Measurements from ENCODE around the gene DIP2C.
"Not testable (repeated sequence)": the region's sequence is repeated elsewhere in the genome, so short reads cannot be mapped to it uniquely, and the experiment has no call there.

Gene DIP2C

DNA sequence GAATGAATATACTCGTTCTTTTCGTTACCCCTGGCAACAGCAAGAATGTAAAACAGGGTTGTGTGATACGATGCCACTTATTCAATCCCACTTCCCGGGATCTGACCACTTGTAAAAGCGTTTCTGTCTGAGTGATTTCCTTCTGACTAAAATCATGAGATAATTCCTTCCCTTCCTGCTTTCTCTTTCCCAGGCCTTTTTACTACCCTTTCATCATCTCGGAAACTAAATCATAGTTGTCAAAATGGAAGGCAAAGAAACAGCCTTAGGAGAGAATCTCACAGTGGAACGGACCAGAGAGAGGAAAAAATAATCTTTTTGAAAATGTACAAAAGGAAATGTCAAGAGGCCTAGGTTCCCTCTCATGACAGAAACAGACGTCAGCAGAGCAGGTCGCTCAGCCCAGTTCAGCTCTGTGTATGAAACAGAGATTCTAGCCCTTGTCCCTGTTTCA lies 29.8 kb downstream of the DIP2C start:
- no peak for DNase-seq (ENCODE audit: low read depth)

DNA sequence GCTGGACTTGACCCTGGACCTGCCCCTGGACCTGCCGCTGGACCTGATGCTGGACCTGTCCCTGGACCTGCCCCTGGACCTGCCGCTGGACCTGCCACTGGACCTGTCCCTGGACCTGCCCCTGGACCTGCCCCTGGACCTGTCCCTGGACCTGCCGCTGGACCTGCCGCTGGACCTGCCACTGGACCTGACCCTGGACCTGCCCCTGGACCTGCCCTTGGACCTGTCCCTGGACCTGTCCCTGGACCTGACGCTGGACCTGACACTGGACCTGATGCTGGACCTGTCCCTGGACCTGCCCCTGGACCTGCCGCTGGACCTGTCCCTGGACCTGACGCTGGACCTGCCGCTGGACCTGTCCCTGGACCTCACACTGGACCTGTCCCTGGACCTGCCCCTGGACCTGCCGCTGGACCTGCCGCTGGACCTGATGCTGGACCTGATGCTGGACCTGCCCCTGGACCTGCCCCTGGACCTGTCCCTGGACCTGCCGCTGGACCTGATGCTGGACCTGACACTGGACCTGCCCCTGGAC lies 31.6 kb downstream of the DIP2C start:
- DNase-seq (ENCODE audit: low read depth): not testable (repeated sequence)

DNA sequence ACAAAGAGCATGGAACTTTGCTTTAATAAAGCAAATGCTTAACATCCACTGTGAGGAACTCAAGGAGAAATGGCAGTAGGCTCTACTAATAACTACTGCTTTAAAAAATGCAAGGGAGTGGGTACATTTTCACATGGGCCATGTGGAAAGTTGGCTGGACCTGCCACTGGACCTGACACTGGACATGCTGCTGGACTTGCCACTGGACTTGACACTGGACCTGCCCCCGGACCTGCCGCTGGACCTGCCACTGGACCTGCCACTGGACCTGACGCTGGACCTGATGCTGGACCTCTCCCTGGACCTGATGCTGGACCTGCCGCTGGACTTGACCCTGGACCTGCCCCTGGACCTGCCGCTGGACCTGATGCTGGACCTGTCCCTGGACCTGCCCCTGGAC lies 32.6 kb downstream of the DIP2C start:
- DNase-seq (ENCODE audit: low read depth): no peak

DNA sequence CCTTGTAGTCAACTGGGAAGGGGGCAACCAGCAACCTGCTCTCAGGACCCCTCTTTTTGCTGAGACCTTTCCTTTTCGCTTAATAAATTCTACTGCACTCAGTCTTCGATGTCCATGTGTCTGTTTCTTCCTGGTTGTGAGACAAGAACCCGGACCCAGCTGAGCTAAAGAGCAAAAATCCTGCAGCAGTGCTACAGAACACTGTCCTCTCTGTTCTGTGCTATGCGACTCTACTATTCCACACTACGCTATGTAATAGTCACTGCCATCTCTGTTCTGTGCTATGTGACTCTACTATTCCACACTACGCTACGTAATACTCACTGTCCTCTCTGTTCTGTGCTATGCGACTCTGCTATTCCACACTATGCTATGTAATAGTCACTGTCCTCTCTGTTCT lies 34.3 kb downstream of the DIP2C start:
- DNase-seq (ENCODE audit: low read depth): no peak

DNA sequence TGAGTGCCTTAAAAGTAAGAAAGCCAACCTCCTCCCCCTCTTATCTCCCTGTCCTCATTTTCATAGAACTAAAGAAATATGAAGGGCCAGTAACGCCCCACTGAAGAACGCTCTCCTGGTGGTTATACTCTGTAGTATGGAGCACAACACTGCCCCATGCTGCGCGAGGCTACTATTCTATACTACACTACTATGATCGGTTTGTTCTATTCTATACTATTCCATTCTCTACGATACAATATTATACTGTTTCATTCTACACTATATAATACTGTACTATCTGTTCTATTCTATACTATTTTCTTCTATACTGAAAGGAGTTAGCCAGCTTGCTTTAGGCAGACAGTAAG lies 34.8 kb downstream of the DIP2C start:
- no peak for DNase-seq (ENCODE audit: low read depth)

DNA sequence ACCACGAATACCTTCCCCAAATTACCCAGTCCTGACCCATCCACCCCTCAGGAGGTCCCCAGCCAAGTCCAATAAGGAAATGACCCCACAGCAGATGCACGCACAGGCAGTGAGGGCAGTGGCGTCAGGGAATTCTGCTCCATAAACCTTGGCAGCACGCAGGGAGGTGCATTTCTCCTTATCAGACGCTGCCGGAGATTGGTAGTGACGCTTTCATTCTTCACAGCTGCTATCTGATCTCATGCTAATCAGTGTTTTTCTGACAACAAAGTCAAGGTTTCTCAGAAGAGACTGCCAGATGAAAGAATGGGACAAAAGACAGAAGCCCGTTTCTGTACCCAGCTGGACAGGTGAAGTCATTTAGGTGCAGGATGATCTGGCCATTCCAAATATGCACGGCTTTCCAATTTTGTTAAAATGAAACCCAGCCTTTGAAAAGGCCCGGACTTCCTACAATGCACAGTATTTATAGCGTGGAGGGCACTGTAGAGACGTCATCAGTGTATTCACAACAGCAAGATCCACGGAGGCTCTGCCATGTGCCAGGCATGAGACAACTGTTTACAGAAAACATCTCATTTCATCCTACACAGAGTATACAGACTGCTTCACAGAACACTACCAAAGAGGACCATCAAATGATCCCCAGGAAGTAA lies 35.3 kb downstream of the DIP2C start:
- no peak for DNase-seq (ENCODE audit: low read depth)

DNA sequence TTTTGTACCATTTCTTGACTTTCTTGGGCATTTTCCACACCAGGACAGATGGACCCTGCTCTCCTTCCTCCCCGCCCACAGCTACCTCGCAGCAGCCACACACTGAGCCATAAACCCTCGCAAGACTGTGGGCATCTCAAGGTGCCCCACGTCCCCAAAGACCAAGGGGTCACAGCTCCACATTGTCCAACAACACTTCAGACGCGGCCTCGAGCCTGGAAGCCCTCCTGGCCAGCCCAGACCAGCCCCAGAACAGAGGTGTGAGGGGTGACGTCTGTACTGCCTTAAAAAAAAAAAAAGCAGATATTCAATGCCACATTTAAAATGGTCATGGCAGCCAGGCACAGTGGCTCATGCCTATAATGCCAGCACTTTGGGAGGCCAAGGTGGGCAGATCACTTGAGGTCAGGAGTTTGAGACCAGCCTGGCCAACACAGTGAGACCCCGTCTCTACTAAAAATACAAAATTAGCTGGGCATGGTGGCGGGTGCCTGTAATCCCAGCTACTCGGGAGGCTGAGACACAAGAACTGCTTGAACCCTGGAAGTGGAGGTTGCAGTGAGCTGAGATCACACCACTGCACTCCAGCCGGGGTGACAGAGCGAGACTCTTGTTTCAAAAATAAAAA lies 36.5 kb downstream of the DIP2C start:
- not testable (repeated sequence) for DNase-seq (ENCODE audit: low read depth)

DNA sequence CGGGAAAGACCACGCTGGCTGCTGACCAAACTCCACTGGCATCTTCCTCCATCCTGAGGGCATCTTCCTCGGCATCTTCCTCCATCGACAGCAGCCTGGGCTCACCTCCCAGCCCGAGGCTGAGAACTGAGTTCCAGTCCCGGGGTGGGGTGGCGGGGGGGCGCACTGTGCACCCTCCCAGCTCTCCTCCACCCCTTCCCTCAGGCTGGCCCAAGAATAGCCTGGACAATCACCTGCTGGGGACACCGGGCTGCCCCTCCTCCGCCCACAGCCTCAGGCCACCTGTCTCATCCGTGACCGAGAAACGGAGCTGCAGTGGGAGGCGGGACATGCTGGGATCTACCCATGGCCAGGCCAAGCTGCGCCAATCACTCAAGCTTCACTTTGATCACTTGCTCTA lies 37.2 kb downstream of the DIP2C start:
- DNase-seq (ENCODE audit: low read depth): no peak

DNA sequence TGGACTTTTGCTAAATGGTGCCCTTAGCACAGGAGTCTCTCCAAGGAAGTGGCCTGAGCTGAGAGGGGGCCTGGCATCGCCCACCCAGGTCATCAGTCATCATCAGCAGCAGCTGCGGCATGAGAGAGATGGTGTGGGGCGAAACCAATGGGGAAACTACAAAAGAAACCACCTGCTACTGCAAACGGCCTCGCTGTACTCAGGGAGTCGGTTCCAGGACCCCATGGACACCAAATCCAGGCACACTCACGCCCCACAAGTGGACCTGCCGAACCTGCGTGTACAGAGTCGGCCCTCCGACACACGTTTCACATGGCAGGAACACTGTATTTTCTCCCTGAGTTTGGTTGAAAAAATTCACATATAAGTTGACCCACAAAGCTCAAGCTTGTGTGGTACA lies 37.8 kb downstream of the DIP2C start:
- no peak for DNase-seq (ENCODE audit: low read depth)

DNA sequence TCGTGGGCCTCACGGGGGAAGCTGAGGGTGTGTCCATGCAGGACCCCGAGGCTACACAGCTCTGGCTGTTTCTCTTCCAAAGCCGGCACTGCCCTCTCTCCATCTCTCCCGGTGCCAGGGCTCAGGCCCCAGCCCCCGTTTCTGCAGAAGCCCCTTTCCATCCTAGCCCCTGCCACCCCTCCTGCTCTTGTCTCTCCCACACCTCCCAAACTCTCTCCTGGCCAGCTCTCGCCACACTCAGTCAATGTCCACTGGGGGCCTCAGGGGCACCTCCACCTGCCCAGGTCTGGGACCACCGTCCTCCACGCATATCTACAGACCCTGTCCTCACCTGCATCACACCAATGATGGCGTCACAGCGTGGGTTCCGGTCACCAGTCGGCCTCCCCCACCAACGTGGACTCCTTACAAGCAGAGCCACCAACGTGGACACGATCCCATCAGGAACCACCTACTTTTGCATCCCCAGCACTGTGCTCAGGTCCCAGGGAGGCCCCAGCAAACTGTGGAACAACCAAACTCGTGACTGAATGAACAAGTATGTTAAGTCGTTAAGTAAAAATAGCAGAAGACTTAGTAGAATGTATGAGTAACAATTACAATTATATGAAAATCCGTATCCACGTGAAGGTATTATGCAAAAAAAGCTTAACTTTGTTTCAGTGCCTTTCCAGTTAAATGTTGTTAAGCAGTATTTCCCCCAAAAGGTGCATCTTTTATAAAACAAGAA lies 38.4 kb downstream of the DIP2C start:
- no peak for DNase-seq (ENCODE audit: low read depth)

DNA sequence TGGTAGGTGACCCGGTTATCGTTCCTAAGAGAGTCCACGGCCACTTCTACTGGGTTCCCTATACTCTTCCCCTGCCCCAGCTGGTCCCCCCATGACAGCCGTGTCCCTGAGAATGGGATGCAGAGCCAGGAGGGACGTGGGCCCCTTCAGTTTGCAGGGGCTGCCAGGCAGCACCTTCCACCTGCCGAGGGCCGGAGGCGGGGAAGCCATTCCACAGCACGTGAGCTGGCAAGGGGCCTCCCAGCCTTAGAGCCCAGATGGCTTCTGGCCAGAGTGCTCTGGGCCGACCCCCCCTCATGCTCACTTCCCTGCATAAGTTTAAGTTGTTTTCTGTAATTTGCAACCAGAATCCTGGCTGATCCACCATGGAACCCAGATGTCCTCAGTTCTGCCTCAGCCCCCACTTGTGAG lies 39.0 kb downstream of the DIP2C start:
- DNase-seq (ENCODE audit: low read depth): no peak

DNA sequence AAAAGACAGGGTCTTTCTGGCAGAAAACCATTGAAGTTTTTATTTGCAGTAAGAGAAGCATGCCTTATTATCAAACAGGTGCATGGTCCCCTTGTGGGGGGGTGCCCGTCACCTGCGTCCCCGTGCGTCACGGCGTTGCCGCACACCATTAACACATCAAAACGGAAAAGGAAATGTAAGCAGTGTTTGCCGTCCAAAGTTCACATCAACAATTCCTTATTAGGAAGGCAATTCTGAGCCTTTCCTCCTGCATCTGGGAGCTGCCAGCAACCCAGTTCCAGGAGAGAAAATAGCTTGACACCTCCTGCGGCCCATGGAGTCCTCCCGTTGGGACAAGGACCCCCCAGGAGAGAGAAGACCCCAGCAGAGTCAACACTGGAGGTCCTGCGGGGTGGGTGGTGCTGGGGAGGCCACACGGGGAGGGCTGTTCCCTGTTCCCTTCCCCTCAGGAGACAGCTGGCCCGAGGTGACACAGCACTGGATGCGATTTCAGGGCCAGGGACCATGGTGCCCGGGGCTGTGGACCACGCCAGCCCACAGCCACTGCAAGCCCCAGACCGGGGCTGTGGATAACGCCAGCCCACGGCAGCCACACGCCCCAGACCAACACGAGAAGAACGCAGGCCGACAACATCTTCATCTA lies 39.5 kb downstream of the DIP2C start:
- no peak for DNase-seq (ENCODE audit: low read depth)

DNA sequence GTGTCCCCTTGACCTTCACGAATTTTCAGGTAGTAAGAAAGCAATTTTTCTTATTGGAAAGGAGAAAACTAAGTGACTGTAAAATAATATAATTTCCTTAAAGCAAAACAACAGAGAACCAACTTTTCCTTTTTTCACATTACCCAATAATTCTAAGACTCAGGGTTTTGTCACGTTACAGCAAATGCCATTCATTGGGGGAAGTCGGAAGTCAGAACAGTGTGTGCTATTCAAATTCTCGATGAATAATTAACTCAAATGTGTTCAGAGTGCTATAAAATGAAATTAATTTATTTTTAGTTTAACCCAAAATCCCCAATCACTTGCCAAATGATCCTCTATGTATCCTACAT lies 40.0 kb downstream of the DIP2C start:
- DNase-seq (ENCODE audit: low read depth): no peak

DNA sequence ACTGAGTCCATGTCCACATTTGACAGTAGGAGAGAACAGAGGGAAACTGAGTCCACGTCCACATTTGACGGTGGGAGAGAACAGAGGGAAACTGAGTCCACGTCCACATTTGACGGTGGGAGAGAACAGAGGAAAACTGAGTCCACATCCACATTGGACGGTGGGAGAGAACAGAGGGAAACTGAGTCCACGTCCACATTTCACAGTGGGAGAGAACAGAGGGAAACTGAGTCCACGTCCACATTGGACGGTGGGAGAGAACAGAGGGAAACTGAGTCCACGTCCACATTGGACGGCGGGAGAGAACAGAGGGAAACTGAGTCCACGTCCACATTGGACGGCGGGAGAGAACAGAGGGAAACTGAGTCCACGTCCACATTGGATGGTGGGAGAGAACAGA lies 42.4 kb downstream of the DIP2C start:
- not testable (repeated sequence) for DNase-seq (ENCODE audit: low read depth)

DNA sequence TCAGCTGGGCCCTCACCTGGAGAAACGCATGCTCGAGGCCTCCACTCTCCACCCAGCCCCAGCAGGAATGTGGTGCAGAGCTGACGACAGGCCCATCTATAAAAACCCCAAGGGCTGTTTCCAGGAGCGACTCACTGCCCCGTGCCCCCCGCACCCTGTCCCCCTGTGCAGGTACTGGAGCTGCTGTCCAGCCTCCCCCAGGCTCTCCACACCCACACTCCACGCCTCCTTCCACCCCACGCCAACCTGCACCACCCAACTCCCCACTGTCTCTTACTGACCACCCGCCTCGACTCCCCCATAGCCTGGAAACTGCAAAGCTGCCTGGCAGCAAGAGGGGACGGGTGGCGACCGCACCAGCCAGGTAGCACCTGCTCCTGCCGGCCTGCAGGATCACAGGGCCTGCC lies 43.3 kb downstream of the DIP2C start:
- DNase-seq (ENCODE audit: low read depth): no peak

DNA sequence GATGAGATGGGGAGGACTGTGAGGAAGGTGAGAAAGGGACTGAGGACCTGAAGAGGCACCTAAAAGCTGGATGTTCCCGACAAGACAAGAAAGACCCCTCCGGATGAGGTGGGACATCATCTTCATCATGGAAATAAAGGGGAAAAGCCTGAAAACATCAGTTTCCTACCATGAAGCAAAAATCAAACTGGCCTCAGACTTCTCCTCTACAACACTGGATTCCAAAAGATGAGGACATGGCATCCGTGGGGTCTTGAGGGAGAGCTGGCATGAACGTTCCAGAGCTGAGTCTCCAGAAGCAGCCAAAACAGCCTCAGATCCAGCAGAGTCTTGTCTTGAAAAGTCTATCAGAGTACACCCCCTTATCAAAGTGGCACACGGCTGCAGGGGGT lies 44.5 kb downstream of the DIP2C start:
- no peak for DNase-seq (ENCODE audit: low read depth)

DNA sequence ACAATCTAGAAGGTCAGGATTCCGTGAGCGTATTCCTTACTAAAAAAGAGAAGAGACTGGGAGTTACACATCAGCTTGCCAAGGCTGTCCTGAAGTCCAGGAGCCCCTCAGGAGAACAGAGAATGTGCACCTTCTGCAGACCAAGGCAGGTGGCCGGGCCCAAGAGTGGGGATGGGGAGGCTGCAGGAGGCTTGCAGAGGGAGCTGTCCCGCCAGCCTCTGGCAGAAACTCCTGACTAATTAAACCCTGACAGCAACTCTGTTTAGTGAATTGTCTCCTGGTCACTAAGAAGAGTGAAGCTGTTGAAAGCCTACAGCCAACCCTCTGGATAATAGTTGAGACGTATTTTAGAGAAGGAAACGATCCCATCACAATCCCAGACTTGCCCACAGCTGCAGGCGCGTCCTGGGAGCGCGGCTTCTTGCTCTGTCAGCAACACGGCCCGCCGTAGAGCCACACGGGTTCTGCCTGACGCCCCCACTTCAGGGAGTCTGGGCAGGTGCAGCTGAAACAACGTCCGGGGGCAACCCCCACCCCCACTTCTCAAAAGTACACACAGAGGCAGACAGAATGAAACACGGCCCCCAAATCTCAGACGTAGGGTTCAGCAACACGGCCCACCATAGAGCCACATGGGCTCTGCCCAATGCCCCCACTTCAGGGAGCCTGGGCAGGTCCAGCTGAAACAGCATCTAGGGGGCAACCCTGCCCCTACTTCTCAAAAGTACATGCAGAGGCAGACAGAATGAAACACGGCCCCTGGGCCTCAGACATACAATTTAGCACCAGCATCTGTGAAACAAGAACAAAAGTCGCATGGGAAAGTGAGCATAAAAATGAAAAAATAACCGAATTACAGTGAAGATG lies 45.2 kb downstream of the DIP2C start:
- DNase-seq (ENCODE audit: low read depth): no peak

DNA sequence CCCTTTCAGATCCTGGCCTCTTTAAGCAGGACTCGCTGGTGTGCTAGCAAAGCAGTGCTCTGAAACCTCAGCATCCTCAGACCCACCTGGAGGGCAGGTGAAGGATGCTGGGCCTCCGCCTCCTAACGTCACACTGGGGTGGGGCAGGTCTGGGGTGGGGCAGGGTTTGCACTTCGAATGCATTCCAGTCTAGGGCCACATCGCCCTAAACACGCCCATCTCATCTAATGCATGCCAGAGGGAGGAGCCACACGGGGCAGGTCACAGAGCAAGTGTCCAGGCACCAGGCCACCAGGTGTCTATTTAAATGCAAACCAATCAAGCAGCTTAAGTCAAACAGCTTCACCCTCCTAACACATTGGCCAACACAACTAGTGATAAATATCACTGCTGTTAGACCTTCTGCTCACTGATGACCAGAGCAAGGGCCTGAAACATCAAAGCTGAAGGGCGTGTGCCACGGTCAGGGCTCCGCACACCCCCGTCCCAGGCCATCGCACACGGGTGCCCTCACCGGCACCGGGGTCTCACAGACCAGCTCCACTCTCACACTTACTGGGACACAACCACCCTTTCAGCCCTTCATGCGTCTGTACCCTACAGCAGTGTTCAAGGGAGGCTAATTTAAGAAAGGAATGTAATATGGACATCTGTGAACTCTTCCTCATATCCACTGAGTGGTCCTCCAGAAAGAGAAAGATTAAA lies 47.1 kb downstream of the DIP2C start:
- DNase-seq (ENCODE audit: low read depth): no peak

DNA sequence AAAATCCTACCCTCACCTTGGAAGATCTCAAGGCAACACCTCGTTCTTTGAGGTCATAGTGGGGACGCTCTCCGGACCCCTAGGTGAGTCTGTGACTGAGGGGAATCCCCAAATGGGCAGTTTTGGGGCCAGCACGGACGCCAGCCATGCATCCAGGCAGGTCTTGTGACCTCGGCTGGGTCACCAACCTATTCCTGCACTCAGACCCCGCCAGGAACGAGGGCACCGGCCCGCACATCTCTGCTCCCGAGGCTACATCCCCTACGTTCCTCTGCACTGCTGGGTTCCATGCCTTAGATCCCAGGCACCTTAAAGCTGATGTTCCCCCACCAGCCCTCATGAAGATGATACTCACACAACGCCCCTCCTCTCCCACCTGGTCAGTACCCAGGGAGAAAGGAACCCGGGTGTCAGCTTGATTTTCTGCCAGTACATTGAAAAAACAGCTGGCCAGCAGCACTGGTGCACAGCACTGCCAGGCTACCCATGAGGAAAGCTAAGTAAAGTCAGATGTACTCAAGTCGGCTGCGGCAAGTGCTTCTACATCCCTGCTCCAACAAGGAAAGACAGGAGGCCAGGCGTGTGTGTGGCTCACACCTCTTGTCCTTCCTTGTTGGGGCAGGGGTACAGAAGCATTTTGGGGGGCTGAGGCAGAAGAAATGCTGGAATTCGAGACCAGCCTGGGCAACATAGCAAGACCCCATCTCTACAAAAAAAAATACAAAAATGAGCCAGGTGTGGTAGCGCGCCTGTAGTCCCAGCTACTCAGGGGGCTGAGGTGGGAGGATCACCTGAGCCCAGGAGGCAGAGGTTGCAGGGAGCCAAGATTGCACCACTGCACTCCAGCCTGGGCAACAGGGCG lies 48.1 kb downstream of the DIP2C start:
- no peak for DNase-seq (ENCODE audit: low read depth)

DNA sequence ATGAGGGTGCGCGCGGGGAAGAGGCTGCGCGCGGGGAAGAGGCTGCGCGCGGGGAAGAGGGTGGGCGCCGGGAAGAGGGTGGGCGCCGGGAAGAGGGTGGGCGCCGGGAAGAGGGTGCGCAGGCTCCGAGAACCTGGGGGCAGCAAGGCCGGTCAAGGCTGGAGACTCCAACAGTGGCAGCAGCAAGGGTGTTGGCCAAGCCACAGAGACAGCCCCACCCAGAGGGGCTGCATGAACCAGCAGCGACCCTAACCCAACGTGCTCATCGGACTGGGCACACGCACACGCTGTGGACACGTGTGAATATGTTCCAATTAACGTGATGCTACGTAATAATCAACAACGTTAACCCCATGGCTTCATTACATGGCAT lies 48.8 kb downstream of the DIP2C start:
- DNase-seq (ENCODE audit: low read depth): no peak

Measured in activated gamma-delta T cell treated with anti-CD3 and anti-CD28 coated beads, Interleukin-2, amount 50 U/mL, for 16 hours (primary cell).